HFFc6 (cell line): ENCODE measurements around the gene PNPLA7. TPM values are rescaled to one million over a fixed set of nuclear protein-coding genes. Genes with fewer than 3 reads are reported as not detected.

Experiments
- DNase-seq: peaks from one replicate; pipeline ENCODE4 v3.0.0-alpha.2; 2018
- H3K27ac Mint-ChIP-seq: 2 replicates; pipeline ENCODE4 v1.8.0; 2020; ENCODE audit warnings: mild to moderate bottlenecking, mixed read lengths
- H3K27me3 Mint-ChIP-seq: 2 replicates; pipeline ENCODE4 v1.8.0; 2021; ENCODE audit warnings: mild to moderate bottlenecking, moderate library complexity, mixed read lengths; ENCODE audit not compliant: insufficient read depth
- H3K36me3 Mint-ChIP-seq: 2 replicates; pipeline ENCODE4 v1.8.0; 2021; ENCODE audit warnings: low read depth, mixed read lengths
- H3K4me1 Mint-ChIP-seq: 2 replicates; pipeline ENCODE4 v1.8.0; 2020; ENCODE audit warnings: low read depth, mixed read lengths
- H3K4me3 Mint-ChIP-seq: 2 replicates; pipeline ENCODE4 v1.8.0; 2020; ENCODE audit warnings: mild to moderate bottlenecking, moderate library complexity, mixed read lengths
- H3K9me3 Mint-ChIP-seq: 2 replicates; pipeline ENCODE4 v1.8.0; 2020; ENCODE audit warnings: mild to moderate bottlenecking, mixed read lengths
- CTCF ChIP-seq: fragments of 200-600 bp; sonication (generic); IDR thresholded peaks from 2 replicates; pipeline ENCODE4 v1.5.0; 2021; ENCODE audit warnings: antibody characterized with exemption, mild to moderate bottlenecking
- total RNA-seq, 6 experiments: library from RNA; stranded (reverse); fragmentation: NEBNext Ultra II Directional; extraction: Animal tissue kit (Norgen Biotek cat#: 25700); gene quantifications; 2 replicates in 1 of 6; 3 replicates in 5 of 6; pipeline ENCODE4 v1.2.3, GENCODE V29; 2021

Gene PNPLA7
- total RNA-seq, 6 experiments from 2014 or later, result 0.20 to 0.90 (median 0.52) TPM

DNA sequence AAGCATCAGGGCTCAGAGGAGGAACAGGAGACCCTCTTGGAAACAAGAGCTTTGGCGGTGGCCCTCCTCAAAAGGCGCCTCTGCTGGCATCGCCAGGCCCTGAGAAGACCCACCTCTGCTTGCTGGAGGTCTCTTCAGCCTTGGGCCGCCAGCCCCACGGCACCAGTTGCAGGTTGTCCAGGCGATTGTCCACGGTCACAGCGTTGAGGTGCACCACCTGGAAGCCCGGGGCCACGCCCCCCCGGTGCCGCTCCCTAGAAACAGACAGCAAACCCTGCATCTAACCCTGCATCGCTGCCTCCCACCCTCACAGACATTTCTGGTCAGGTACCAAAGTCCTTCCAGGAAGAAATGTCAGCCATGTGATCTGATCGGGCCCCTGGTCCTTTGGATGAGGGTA lies 36.7 kb upstream of the PNPLA7 start:
- H3K36me3 Mint-ChIP-seq, result peaks cover 9% of the 10 kb centered on the region
- H3K9me3 Mint-ChIP-seq, result no peaks in the 10 kb centered on the region

DNA sequence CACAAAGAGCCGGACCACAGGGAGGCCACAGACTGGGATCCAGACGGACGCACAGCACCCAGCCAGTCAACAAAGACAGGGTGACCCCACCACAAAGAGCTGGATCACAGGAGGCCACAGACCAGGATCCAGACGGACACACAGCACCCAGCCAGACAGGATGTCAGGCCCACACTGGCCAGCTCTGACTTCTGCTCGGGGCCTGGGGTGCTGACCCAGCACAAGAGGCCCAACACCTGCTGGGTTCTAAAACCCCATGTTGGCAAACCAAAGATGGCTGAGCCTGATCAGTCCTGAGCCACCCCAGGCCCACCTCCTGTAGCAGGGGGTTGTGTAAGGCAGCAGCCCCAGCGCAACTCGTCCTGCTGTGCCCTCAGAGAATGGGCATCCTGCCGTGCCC lies 33.8 kb upstream of the PNPLA7 start:
- Mint-ChIP-seq H3K27ac (no peak overlapping the region), H3K27me3 (peaks cover 3% of the 10 kb centered on the region; the same call in 1 of the 2 replicates), H3K36me3 (peaks cover 9% of the 10 kb centered on the region), H3K4me3 (no peak overlapping the region), H3K4me1 (peaks cover 19% of the 10 kb centered on the region), H3K9me3 (no peaks in the 10 kb centered on the region)
- TF ChIP-seq CTCF, result no peak
- no peak for DNase-seq

More for the DNA sequence above, 36.7 kb upstream of the PNPLA7 start:
- H3K4me3 Mint-ChIP-seq, result no peak overlapping the region
- peaks cover 19% of the 10 kb centered on the region for H3K4me1 Mint-ChIP-seq
- H3K27me3 Mint-ChIP-seq, result no peaks in the 10 kb centered on the region; the same call in 1 of the 2 replicates
- no peak overlapping the region for H3K27ac Mint-ChIP-seq
- TF ChIP-seq CTCF, result no peak
- DNase-seq, result no peak

DNA sequence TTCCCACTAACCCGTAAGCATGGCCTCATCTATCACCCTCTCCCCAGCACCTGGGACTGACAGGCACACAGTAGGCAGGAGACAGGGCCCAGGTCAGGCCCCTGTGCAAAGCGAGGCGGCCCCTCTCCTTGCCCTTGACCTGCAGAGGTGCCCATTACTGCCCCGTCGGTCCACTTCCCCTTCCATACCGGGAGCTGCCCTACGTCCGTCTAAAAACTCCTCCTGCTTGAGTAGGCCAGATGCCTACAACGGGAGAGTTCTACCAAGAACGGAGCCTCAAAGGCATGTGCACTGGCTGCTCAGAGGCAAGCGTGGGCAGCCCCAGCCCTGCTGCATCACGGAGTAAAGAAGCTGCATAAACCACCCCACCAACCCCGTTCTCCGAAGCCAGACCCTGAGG lies 33.1 kb upstream of the PNPLA7 start:
- peaks cover 13% of the 10 kb centered on the region for H3K4me1 Mint-ChIP-seq
- no peak overlapping the region; the same call in 1 of the 2 replicates for H3K27ac Mint-ChIP-seq

GRCh38 chr9:137582286-137582860 lies 32.2 kb upstream of the PNPLA7 start:
- TF ChIP-seq CTCF, result peak; percentile 59
- H3K27me3 Mint-ChIP-seq, result peaks cover 3% of the 10 kb centered on the region
- no peak overlapping the region for H3K27ac Mint-ChIP-seq
- peaks cover 13% of the 10 kb centered on the region for H3K4me1 Mint-ChIP-seq
- H3K4me3 Mint-ChIP-seq, result no peak overlapping the region
- H3K9me3 Mint-ChIP-seq, result no peaks in the 10 kb centered on the region
- peaks cover under 1% of the 10 kb centered on the region for H3K36me3 Mint-ChIP-seq
- DNase-seq, result no peak

More for the DNA sequence above, 33.1 kb upstream of the PNPLA7 start:
- Mint-ChIP-seq H3K9me3 (no peaks in the 10 kb centered on the region), H3K4me3 (no peak overlapping the region), H3K36me3 (peaks cover 9% of the 10 kb centered on the region), H3K27me3 (peaks cover 3% of the 10 kb centered on the region; the same call in 1 of the 2 replicates)
- no peak for TF ChIP-seq CTCF
- DNase-seq, result no peak

DNA sequence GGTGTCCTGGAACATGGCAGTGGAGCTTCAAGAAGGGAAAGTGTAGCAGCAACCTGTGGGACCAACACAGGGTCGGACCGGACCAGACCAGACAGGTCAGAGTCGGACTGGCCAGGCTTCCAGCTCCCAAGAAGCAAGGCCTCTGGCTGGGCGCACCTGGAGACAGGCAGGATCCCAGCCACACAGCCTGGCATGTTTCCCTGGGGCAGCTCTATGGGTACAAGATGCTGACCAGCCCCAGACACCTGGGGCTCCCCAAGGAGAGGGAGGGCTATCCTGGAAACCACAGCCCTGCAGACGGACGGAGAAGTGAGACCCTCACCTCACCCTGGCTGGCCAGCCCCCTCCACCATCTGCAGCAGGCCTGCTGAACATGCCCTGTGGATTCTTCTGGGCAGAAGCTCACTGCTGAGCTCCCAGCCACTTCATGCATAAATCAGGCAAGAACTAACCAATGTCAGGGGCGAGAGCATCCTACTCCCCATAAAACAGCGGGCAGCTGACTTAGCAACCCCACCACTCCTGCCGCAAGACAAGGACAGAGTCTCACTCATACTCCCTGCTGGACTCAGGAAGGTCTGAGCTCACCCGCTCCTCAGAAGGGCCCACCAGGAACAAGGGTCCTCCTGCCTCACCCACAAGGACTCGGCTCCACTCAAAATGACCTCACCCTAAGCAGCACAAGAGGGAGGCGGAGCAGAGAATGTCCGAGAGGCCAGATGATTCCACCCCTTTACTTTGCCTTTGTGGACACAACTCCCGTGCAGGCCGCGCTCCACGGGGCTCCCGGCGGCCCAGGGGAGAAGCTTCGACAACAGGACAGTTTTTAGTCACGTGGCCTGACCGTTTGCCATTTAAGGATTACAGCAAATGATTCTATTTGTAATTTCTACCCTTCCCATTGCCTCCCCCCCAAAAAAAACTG lies 31.4 kb upstream of the PNPLA7 start:
- DNase-seq, result no peak
- peaks cover 3% of the 10 kb centered on the region for H3K27me3 Mint-ChIP-seq
- no peaks in the 10 kb centered on the region for H3K9me3 Mint-ChIP-seq
- no peak overlapping the region for H3K27ac Mint-ChIP-seq
- H3K4me1 Mint-ChIP-seq, result peaks cover 19% of the 10 kb centered on the region
- H3K36me3 Mint-ChIP-seq, result peaks cover 4% of the 10 kb centered on the region
- no peak for TF ChIP-seq CTCF
- no peak overlapping the region for H3K4me3 Mint-ChIP-seq
